SJCRH30 (cell line): ENCODE results near the gene KCNC2. TPM values are rescaled to one million over a fixed set of nuclear protein-coding genes. Genes with fewer than 3 reads are reported as not detected.

Source experiments
- DNase-seq, 2 experiments: peaks; one replicate each; pipeline ENCODE4 v3.0.0-alpha.2; 2015 to 2020
- H3K27ac ChIP-seq: fragments of 250-450 bp; sonication (Bioruptor Pico); 2 replicates; pipeline ENCODE4 v1.5.1; 2020; ENCODE audit warnings: mild to moderate bottlenecking, moderate library complexity
- H3K27me3 ChIP-seq: fragments of 250-450 bp; sonication (Bioruptor Pico); 2 replicates; pipeline ENCODE4 v1.5.1; 2020; ENCODE audit warnings: mild to moderate bottlenecking, moderate library complexity
- H3K36me3 ChIP-seq: fragments of 250-450 bp; sonication (Bioruptor Pico); 2 replicates; pipeline ENCODE4 v1.5.1; 2020; ENCODE audit warnings: mild to moderate bottlenecking, moderate library complexity
- H3K4me1 ChIP-seq: fragments of 250-450 bp; sonication (Bioruptor Pico); 2 replicates; pipeline ENCODE4 v1.5.1; 2020; ENCODE audit warnings: mild to moderate bottlenecking, moderate library complexity
- H3K4me3 ChIP-seq: fragments of 250-450 bp; sonication (Bioruptor Pico); 2 replicates; pipeline ENCODE4 v1.5.1; 2020; ENCODE audit warnings: mild to moderate bottlenecking, moderate library complexity
- H3K9me3 ChIP-seq: fragments of 250-450 bp; sonication (Bioruptor Pico); replicated peaks from 2 replicates; pipeline ENCODE4 v1.5.1; 2020; ENCODE audit warnings: mild to moderate bottlenecking, moderate library complexity
- total RNA-seq: library from RNA; depleted of rRNA; stranded (reverse); fragments of >200 nt; shearing (Covaris generic); gene quantifications from 2 replicates; pipeline ENCODE4 v1.2.3, GENCODE V29; 2014; rRNA removed

KCNC2 gene
- not detected in 2 replicates for total RNA-seq

DNA sequence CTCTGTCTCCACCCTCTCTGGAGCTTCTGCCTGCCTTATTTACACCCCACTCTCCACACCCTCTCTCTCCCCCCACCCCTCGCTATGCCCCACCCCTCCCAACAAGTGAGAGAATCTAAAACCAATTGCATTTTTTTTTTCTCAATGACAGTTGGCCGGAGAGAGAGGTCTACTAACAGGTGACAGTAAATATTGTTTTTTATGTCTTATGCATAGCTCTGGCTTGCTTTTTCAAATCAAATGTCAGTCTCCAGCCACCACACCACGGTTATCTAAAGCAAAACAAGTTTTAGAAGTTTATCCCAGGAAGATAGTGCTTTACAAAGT lies at the start of gene KCNC2:
Gene KCNC2, minus strand, starts transcription at position 28 of the 327 bp plus-strand sequence.
- DNase-seq, result no peak
- no peak within 1 kb of the TSS for H3K27ac ChIP-seq
- no peak within 1 kb of the TSS for H3K4me3 ChIP-seq
- H3K36me3 ChIP-seq, result no peaks in the 10 kb centered on the region
- no peaks in the 10 kb centered on the region for H3K27me3 ChIP-seq
- no peaks in the 10 kb centered on the region for H3K4me1 ChIP-seq
- no peaks in the 10 kb centered on the region for H3K9me3 ChIP-seq

DNA sequence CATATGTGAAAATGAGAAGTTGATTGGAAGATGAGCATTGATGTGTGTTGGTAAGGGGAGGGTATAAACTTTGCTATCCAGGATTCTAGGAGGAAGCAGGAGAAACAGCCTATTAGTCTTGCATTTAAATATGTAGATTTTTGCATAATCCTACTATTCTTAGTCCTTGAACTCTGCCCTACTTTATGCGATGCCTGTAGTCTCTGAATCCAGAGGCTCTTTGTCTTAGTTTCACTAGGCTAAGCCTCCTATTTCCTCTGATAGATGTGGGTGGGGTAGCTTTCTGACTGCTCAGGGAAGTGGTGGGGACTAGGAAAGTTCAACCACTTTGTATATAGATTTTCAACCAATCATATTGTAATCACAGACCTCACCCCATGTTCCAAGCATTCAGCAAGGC lies 49.5 kb upstream of the KCNC2 start:
- Histone ChIP-seq H3K27me3 (no peaks in the 10 kb centered on the region), H3K4me3 (no peak overlapping the region), H3K36me3 (no peaks in the 10 kb centered on the region), H3K27ac (no peak overlapping the region), H3K9me3 (no peaks in the 10 kb centered on the region), H3K4me1 (peaks cover 5% of the 10 kb centered on the region)
- DNase-seq, result no peak

DNA sequence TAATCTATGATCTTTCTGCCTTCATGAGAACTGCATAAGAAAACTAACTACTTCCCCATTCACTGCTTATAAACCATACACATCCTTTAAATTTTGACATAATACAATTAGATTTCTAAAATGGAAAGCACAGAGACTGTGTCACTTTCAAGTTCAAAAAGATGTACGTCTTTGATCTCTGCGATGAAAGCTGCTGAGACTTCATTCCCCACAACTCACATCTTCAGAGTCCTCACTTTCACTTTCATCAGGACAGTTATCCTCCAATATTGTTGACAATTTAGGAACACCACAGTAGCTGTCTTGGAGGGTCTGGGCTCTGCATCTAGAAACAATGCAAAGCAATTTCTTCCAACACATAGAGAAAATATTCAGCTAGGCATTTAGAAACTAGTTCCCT lies 47.9 kb upstream of the KCNC2 start:
- H3K36me3 ChIP-seq, result no peaks in the 10 kb centered on the region
- H3K4me3 ChIP-seq, result no peak overlapping the region
- H3K27ac ChIP-seq, result no peak overlapping the region
- H3K27me3 ChIP-seq, result no peaks in the 10 kb centered on the region
- H3K9me3 ChIP-seq, result no peaks in the 10 kb centered on the region
- DNase-seq, result no peak
- peaks cover 5% of the 10 kb centered on the region for H3K4me1 ChIP-seq

DNA sequence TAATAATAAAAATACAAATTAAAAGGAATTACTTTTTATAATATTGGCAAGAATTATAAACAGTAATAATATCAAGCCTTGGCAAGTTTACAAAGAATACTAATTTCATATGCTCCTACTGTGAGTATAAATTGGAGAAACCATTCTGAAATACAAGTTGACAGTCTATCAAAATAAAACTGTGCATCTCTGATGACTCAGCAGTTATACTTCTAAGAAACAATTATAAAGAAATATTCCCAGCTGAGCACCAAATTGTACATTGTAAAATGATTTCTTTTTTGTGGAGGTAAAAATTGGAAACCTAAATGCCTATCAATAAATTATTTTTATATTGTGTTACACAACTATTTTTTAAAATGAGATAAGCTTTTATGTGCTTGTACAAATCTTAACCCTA lies 35.5 kb upstream of the KCNC2 start:
- no peak for DNase-seq
- Histone ChIP-seq H3K27me3 (no peaks in the 10 kb centered on the region), H3K4me3 (no peak overlapping the region), H3K4me1 (no peaks in the 10 kb centered on the region), H3K27ac (no peak overlapping the region), H3K36me3 (no peaks in the 10 kb centered on the region), H3K9me3 (no peaks in the 10 kb centered on the region)

DNA sequence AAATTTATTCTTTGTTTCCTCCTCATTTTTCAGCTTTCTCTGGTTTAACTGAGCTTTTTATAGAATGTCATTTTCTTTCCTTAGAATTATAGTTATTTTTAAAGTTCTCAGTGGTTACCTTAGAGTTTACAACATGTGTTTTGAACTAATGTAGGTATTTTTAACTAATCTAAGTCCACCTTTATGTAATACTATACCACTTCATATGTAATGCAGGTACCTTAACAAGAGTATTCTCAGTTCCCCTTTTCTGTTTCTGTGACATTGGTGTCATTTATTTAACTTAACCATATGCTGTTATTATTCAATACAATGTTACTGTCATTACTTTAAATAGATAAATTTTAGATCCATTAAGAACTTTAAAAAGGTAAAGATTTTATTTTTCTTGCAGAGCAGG lies 30.3 kb upstream of the KCNC2 start:
- no peak overlapping the region for H3K27ac ChIP-seq
- no peaks in the 10 kb centered on the region for H3K4me1 ChIP-seq
- H3K36me3 ChIP-seq, result no peaks in the 10 kb centered on the region
- no peak overlapping the region for H3K4me3 ChIP-seq
- H3K9me3 ChIP-seq, result no peaks in the 10 kb centered on the region
- DNase-seq, result no peak
- no peaks in the 10 kb centered on the region for H3K27me3 ChIP-seq

DNA sequence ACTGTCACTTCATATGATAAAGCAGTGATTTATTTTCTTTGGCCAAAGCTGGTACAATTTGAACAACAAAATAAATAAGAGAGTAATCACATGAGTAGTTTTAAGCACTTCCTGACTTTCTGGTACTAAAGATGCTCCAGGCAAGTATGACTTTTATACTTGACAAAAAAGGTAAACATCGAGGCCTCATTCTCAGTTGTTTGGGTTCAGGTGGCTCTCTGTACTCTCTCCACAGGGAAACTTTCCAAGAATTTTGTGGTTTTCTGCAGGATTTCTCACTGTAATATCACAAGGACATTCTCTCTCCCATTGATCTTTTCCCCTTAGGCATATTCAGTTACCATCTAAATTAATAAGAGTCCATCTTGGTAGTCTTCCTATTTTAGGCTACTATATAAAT lies 26.6 kb upstream of the KCNC2 start:
- peak in 1 of 2 experiments; percentile 19 for DNase-seq
- Histone ChIP-seq H3K4me1 (no peaks in the 10 kb centered on the region), H3K27me3 (no peaks in the 10 kb centered on the region), H3K27ac (no peak overlapping the region), H3K4me3 (no peak overlapping the region), H3K9me3 (0 out of 2 replicates have a peak, but pooled peaks cover 3% of the 10 kb centered on the region), H3K36me3 (no peaks in the 10 kb centered on the region)

DNA sequence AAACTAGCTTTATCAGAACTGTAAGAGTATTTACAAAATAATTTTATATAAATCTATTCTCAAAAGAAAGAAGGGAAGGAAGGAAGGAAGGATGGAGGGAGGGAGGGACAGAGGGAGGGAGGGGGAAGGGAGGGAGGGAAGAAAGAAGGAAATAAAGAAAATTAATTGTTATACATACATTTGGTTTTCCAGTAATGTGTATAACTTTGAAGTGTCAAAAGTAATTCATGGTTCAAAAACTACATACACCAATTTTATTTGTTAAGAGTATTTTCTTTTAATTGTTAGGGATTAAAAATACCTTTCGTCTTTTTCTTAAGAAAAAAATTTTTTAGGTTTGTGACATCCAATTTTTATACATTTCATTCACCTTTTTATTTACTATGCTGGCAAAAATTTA lies 17.5 kb upstream of the KCNC2 start:
- H3K27me3 ChIP-seq, result no peaks in the 10 kb centered on the region
- H3K27ac ChIP-seq, result no peak overlapping the region
- 0 out of 2 replicates have a peak, but pooled peaks cover 3% of the 10 kb centered on the region for H3K9me3 ChIP-seq
- H3K36me3 ChIP-seq, result no peaks in the 10 kb centered on the region
- H3K4me1 ChIP-seq, result no peaks in the 10 kb centered on the region
- no peak for DNase-seq
- no peak overlapping the region for H3K4me3 ChIP-seq

DNA sequence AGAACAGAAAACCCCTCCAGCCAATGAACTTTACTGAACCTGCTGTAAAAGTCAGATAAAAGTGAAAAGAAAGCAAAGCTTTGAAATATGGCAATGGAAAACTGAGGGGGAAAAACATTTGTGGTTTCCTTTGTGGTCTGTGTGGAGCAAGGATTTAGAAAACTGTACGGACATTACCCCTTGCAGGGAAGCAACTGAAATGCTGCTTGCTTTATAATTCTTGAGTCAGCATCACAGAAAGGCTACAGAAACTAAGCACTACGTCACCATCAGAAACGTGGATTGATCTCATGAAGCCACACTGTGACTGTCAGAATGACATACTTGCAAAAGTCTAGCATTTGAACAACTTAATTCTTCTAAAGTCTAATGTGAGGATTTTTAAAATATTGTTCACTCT lies 2.4 kb upstream of the KCNC2 start:
- Histone ChIP-seq H3K4me3 (no peak overlapping the region), H3K27ac (no peak overlapping the region), H3K9me3 (no peaks in the 10 kb centered on the region), H3K27me3 (no peaks in the 10 kb centered on the region), H3K36me3 (no peaks in the 10 kb centered on the region), H3K4me1 (no peaks in the 10 kb centered on the region)
- DNase-seq, result peak in 1 of 2 experiments; percentile 38

DNA sequence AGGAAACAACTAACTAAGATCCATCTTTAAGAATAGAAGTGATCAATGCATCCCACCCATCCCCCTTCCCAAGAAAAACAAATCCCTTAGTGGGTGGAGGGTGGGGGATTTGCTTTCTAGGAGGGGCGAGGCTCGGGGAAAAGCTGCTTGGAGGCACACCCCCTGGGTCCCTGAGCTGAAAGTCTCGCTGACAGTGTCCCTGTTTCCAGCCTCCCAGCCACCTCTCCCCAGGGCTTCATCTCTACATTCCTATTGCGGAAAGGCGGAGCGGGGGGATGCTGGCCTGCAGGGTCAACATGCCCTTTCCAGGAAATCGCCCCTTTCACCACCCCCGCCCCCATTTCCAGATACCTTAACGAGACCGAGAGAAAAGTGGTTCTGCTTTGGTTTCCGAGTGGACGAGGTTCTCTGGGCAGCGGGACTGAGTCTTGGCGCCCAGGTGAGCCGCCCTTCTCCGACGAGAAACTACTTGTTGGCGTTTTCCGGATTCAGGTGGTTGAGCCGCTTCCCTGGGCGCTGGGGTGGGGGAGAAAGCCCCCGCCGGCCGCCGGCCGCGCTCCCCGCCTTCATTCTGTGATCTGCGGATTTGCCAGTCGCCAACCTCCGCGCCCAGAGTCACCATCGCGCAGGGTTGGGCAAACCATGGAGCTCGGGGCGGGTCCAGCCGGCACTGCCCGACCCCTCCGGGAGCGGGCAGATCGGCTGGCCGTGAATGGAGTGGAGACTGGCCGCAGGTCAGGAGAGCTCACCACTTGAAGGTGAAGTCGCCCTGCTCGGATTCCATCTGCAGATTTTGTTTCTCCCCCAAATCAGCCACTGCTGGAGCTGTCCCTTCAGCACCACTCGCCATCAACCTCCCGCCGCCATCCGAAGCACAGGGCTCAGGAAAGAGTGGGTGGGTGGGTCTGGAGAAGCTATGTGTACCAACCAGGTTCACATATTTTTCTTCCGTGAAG lies 505 bp downstream of the KCNC2 start:
- DNase-seq, result peak; percentile 45 to 54
- no peaks in the 10 kb centered on the region for H3K36me3 ChIP-seq
- H3K27me3 ChIP-seq, result no peaks in the 10 kb centered on the region
- H3K4me3 ChIP-seq, result no peak overlapping the region
- no peak overlapping the region for H3K27ac ChIP-seq
- H3K9me3 ChIP-seq, result no peaks in the 10 kb centered on the region
- H3K4me1 ChIP-seq, result no peaks in the 10 kb centered on the region

DNA sequence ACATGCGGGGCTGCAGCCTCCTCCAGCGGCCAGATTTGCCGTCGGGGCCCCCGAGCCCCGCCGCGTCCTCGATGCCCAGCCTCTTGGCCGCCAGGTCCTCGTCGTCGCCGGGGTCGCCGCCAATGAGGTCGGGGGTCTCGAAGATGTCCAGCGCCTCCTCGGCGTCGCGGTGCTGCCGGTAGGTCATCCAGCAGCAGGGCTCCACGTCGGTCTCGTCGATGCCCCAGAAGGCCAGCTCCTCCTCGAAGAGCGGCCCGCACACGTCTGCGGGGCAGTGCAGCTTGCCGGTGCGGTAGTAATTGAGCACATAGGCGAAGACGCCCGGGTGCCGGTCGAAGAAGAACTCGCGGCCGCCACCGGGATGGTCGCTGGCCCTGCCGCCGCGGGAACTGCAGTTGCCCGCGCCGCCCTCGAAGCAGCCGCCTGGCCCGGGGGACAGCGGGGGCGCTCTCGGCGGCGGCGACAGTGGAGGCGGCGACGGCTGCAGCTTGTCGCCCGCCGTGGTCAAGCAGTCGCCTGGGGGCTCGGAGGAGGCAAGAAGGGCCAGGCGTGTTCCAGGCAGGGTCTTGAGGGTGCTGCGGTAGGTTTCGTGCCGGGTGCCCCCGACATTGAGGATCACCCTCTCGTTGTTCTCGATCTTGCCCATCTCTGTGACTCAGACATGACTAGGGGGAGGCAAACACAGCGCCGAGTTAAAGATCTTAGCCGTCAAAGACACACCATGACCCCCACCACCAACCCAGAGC lies 2.1 kb downstream of the KCNC2 start:
- Histone ChIP-seq H3K27me3 (no peaks in the 10 kb centered on the region), H3K36me3 (no peaks in the 10 kb centered on the region), H3K9me3 (no peaks in the 10 kb centered on the region), H3K27ac (no peak overlapping the region), H3K4me3 (no peak overlapping the region), H3K4me1 (no peaks in the 10 kb centered on the region)
- DNase-seq, result no peak

DNA sequence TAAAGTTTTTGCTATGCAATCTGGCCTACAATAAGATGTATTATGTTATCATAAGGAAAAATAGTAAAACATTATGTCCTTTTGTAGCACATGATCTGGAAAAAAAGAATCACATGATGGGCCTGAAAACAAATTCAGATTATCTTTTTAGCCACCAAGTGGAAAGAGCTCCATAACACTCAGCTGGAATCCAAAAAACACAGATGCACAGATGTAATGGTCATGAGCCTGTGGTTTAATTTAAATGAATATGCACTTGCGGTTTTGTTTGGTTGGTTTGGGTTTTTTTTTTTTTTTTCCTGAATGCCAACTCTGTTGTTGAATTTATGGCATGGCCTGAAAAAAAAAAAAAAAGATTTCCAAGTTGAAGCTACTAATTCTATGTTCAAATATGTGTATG lies 4.1 kb downstream of the KCNC2 start:
- peaks cover 3% of the 10 kb centered on the region; the same call in 1 of the 2 replicates for H3K4me1 ChIP-seq
- DNase-seq, result peak in 1 of 2 experiments; percentile 6
- H3K9me3 ChIP-seq, result no peaks in the 10 kb centered on the region
- no peaks in the 10 kb centered on the region for H3K27me3 ChIP-seq
- H3K4me3 ChIP-seq, result no peak overlapping the region
- H3K27ac ChIP-seq, result no peak overlapping the region
- no peaks in the 10 kb centered on the region for H3K36me3 ChIP-seq

DNA sequence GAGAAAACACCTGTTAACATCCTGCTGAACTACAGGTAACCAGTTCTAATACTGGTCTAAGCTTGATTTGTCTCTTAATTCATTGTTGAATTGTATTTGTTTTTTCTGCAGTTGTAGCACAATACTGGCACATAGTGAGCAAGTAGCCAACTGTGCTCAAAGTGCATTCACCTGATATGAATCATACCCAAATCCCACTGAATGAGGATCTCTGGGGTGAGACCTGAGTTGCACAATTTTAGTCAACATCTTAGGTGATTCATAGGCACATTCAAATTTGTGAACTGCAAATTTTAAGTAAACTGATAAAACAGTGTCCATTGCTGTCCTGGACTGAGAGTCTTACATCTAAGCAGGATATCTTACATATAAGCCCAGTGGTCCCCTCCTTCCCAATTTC lies 12.8 kb downstream of the KCNC2 start:
- no peak overlapping the region for H3K4me3 ChIP-seq
- DNase-seq, result no peak
- H3K27me3 ChIP-seq, result no peaks in the 10 kb centered on the region
- H3K36me3 ChIP-seq, result no peaks in the 10 kb centered on the region
- H3K4me1 ChIP-seq, result peaks cover 3% of the 10 kb centered on the region; the same call in 1 of the 2 replicates
- no peaks in the 10 kb centered on the region; the same call in 1 of the 2 replicates for H3K9me3 ChIP-seq
- H3K27ac ChIP-seq, result no peak overlapping the region

DNA sequence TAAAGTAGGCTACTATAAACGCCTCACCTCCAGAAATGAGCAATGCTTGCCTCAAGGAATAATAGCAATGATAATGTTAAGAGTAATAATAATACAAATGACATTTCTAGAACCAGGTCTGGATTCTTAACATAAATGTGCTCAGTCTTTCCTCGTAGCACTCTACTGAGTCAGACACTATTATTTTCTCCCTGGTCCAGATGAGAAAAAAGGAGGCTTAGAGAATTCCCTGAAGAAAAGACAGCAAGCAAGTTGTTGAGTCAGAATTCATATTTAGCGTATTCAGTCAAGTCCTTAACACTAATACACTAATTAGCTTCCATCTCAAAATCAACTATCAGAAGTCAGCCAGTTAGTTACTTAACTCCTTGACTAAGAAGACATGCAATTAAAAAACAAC lies 13.2 kb downstream of the KCNC2 start:
- no peaks in the 10 kb centered on the region for H3K36me3 ChIP-seq
- H3K4me3 ChIP-seq, result no peak overlapping the region
- H3K4me1 ChIP-seq, result peaks cover 3% of the 10 kb centered on the region; the same call in 1 of the 2 replicates
- DNase-seq, result no peak
- no peaks in the 10 kb centered on the region for H3K27me3 ChIP-seq
- H3K9me3 ChIP-seq, result no peaks in the 10 kb centered on the region; the same call in 1 of the 2 replicates
- H3K27ac ChIP-seq, result no peak overlapping the region

DNA sequence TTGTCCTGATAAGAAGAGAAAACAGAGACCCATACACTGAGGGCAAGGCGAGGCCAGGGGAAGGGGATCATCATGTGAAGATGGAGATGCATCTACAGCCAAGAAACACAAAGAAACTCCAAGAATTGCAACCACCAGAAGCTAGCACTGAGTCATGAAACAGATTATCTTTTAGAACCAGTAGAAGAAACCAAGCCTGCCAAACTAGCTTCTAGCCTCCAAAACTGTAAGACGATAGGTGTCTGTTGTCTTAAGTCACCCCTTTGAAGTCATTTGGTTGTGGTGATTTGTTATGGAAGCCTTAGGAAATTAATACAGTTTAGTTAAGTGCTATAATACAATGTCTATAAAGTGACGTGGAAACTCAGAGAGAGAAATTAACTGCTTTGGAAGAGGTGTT lies 15.4 kb downstream of the KCNC2 start:
- Histone ChIP-seq H3K4me1 (no peaks in the 10 kb centered on the region), H3K9me3 (no peaks in the 10 kb centered on the region; the same call in 1 of the 2 replicates), H3K4me3 (no peak overlapping the region), H3K36me3 (no peaks in the 10 kb centered on the region), H3K27me3 (no peaks in the 10 kb centered on the region), H3K27ac (no peak overlapping the region)
- no peak for DNase-seq

DNA sequence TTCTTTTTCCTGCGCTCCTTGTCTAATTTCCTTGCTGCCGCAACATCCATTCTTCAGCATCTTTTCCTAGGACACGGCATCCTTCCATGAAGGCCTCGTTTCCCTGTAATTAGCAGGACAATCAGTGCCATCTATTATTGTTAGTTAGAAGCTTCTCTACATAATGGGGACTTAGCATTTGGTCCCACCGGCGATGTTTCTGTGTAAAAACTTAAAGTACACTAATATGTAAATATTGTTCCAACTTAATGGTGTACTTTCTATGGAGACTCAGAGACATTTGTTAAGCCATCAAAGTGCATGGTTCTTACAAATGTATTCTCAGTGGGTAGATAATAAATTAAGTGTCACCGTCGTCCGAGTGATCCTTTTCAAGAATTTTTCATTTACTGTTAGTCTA lies 17.4 kb downstream of the KCNC2 start:
- H3K9me3 ChIP-seq, result no peaks in the 10 kb centered on the region; the same call in 1 of the 2 replicates
- no peaks in the 10 kb centered on the region for H3K4me1 ChIP-seq
- H3K27ac ChIP-seq, result no peak overlapping the region
- H3K4me3 ChIP-seq, result no peak overlapping the region
- H3K27me3 ChIP-seq, result no peaks in the 10 kb centered on the region
- no peak for DNase-seq
- no peaks in the 10 kb centered on the region for H3K36me3 ChIP-seq
